K562 (cell line): ENCODE data around the gene ZNF195. TPM values are rescaled to one million over a fixed set of nuclear protein-coding genes. Genes with fewer than 3 reads are reported as not detected.

Experiments used
- ATAC-seq: fragments of 200-7000 bp; cut with Tn5 transposase; 3 replicates; pipeline ENCODE4 v1.9.1; 2020; ENCODE audit warnings: moderate library complexity
- BruUV-seq: library from RNA; stranded (reverse); fragments of 400-500 nt; replicated peaks from 2 replicates; lab custom pipeline; 2021; lab: Mats Ljungman, UMichigan
- CTCF ChIA-PET: fragments of 300-600 bp; formaldehyde crosslinking; extraction: SDS; loops from one replicate; lab custom pipeline; 2021; ENCODE audit warnings: low intra/inter-chr PET ratio; lab: Yijun Ruan, JAX
- POLR2A ChIA-PET: fragments of 300-600, 350-650 bp; sonication (Branson Sonifier 250); formaldehyde crosslinking; extraction: SDS; loops from one replicate; lab custom pipeline; 2021; ENCODE audit warnings: antibody characterized with exemption, inconsistent platforms; lab: Yijun Ruan, JAX
- DNase-seq, 4 experiments: peaks; one replicate each; pipeline versions ENCODE4 v3.0.0 to v3.0.0-alpha.2; 2011 to 2018; ENCODE audit warnings: low spot score in 3 of 4, mixed read lengths in 3 of 4; ENCODE audit errors: extremely low read depth in 1 of 4
- FAIRE-seq: peaks from 2 replicates; lab custom pipeline; 2011; peaks lifted over from hg19 to GRCh38; lab: Jason Lieb, UNC
- H2AFZ ChIP-seq: 2 replicates; pipeline ENCODE4 v1.6.0; 2011; ENCODE audit warnings: low read depth, low read length, control low read depth, inconsistent platforms
- H3K27ac ChIP-seq: fragments of 200-600 bp; 3 replicates; pipeline ENCODE4 v1.8.0; 2011; ENCODE audit warnings: low read depth, mild to moderate bottlenecking, control low read depth, inconsistent platforms, low read length, moderate library complexity, mixed read lengths; ENCODE audit errors: extremely low read depth
- H3K27me3 ChIP-seq, 2 experiments: fragments of 300-600 bp in 1 of 2; 2 replicates in 1 of 2; 3 replicates in 1 of 2; pipeline versions ENCODE4 v1.6.0 to v1.8.0; 2011; ENCODE audit warnings: inconsistent platforms in 2 of 2, low read length in 2 of 2, mild to moderate bottlenecking in 1 of 2, mixed read lengths in 1 of 2, moderate library complexity in 1 of 2; ENCODE audit not compliant: control insufficient read depth in 2 of 2, insufficient read depth in 2 of 2
- H3K36me3 ChIP-seq: fragments of 300-600 bp; 3 replicates; pipeline ENCODE4 v1.8.0; 2011; ENCODE audit warnings: mild to moderate bottlenecking, low read length, inconsistent platforms; ENCODE audit not compliant: control insufficient read depth, insufficient read depth
- H3K4me1 ChIP-seq, 2 experiments: fragments of 200-600 bp in 1 of 2; replicated peaks in 1 of 2; 2 replicates in 1 of 2; 3 replicates in 1 of 2; pipeline versions ENCODE4 v1.5.1 to v1.8.0; 2011; ENCODE audit warnings: inconsistent platforms in 2 of 2, low read length in 2 of 2, mild to moderate bottlenecking in 1 of 2, mixed read lengths in 1 of 2, moderate library complexity in 1 of 2; ENCODE audit not compliant: control insufficient read depth in 2 of 2, insufficient read depth in 2 of 2
- H3K4me2 ChIP-seq: 2 replicates; pipeline ENCODE4 v1.6.1; 2011; ENCODE audit warnings: low read length, control low read depth, inconsistent platforms, mixed read lengths; ENCODE audit not compliant: insufficient read depth
- H3K4me3 ChIP-seq: fragments of 200-600 bp; sonication (generic), shearing (Covaris generic); 2 replicates; pipeline ENCODE4 v1.5.1; 2016; ENCODE audit warnings: control low read depth, inconsistent platforms
- H3K79me2 ChIP-seq: fragments of 200-600 bp; 3 replicates; pipeline ENCODE4 v1.8.0; 2011; ENCODE audit warnings: low read length, inconsistent platforms; ENCODE audit not compliant: control insufficient read depth, insufficient read depth
- H3K9ac ChIP-seq, 2 experiments: 2 replicates each; pipeline versions ENCODE4 v1.6.0 to v1.6.1; 2011; ENCODE audit warnings: low read depth in 2 of 2, low read length in 2 of 2, control low read depth in 1 of 2, inconsistent platforms in 1 of 2, mild to moderate bottlenecking in 1 of 2, mixed read lengths in 1 of 2; ENCODE audit not compliant: insufficient read depth in 1 of 2
- H3K9me1 ChIP-seq: one replicate; pipeline ENCODE4 v1.6.0; 2011; ENCODE audit warnings: inconsistent platforms, mild to moderate bottlenecking, low read length, moderate library complexity; ENCODE audit not compliant: control insufficient read depth, insufficient read depth
- H3K9me3 ChIP-seq: replicated peaks from 2 replicates; pipeline ENCODE4 v1.5.1; 2011; ENCODE audit warnings: low read depth, low read length, inconsistent platforms; ENCODE audit not compliant: control insufficient read depth, insufficient read depth
- H4K20me1 ChIP-seq: replicated peaks from 2 replicates; pipeline ENCODE4 v1.6.1; 2011; ENCODE audit warnings: low read length, inconsistent platforms, mixed read lengths; ENCODE audit not compliant: control insufficient read depth, insufficient read depth
- ARID1B ChIP-seq: fragments of 450-650 bp; IDR thresholded peaks from 2 replicates; pipeline ENCODE4 v1.6.1; 2016; ENCODE audit warnings: antibody characterized with exemption, mild to moderate bottlenecking, inconsistent platforms
- CBFA2T2 ChIP-seq: fragments of 450-650 bp; conservative IDR thresholded peaks from 2 replicates; pipeline ENCODE4 v1.6.1; 2017; ENCODE audit warnings: mild to moderate bottlenecking
- FOXJ2 ChIP-seq: fragments of 200-800 bp; sonication (Bioruptor generic); IDR thresholded peaks from 2 replicates; pipeline ENCODE4 v1.6.1; 2016; ENCODE audit warnings: missing genetic modification characterization, missing compliant biosample characterization
- SMARCA5 ChIP-seq: fragments of 450-650 bp; IDR thresholded peaks from 2 replicates; pipeline ENCODE4 v1.6.1; 2016
- SREBF1 ChIP-seq: fragments of 150-350 bp; IDR thresholded peaks from 2 replicates; pipeline ENCODE4 v1.6.1; 2014; ENCODE audit warnings: antibody characterized with exemption, low read depth, low read length, borderline replicate concordance
- TCF7L2 ChIP-seq: fragments of 150-350 bp; IDR thresholded peaks from 2 replicates; pipeline ENCODE4 v1.6.1; 2016; ENCODE audit warnings: low read depth, mild to moderate bottlenecking, low read length, moderate library complexity
- ZNF124 ChIP-seq: sonication (generic); formaldehyde crosslinking; IDR thresholded peaks from 2 replicates; pipeline ENCODE4 v1.8.1; 2022; ENCODE audit warnings: missing genetic modification reagents
- ZNF24 ChIP-seq: fragments of 450-650 bp; IDR thresholded peaks from 2 replicates; pipeline ENCODE4 v1.6.1; 2016
- WGBS: fragments of 100-300 bp; shearing (Covaris generic); methylation state at CpG from one replicate; pipeline ENCODE4 v1.1.6; 2016; ENCODE audit warnings: low coverage, mixed read lengths; ENCODE audit not compliant: insufficient coverage; ENCODE audit errors: missing lambda C conversion rate; 5-methylcytosine and 5-hydroxymethylcytosine counted together
- in situ Hi-C: fragments of 300-500 bp; cut with MboI; formaldehyde crosslinking; loops from 4 replicates; pipeline ENCODE4 v1.15.0; 2018; ENCODE audit warnings: inconsistent platforms, mixed read lengths
- intact Hi-C: fragments of 100-400 bp; cut with micrococcal nuclease; formaldehyde crosslinking; loops from 2 replicates; pipeline ENCODE4 v1.14.2; 2022
- polyA plus RNA-seq, 8 experiments: library from polyadenylated mRNA; depleted of rRNA in 4 of 8; stranded (reverse) in 5 of 8; unstranded in 3 of 8; fragments of >200 nt; fragmentation: Nextera tagmentation in 2 of 8; fragmentation: Illumina TruSeq in 1 of 8; extraction: Ambion mirVana in 2 of 8; extraction: Trizol in 1 of 8; gene quantifications; 2 replicates each; pipeline versions ENCODE4 v1.2.1 to v1.2.3, GENCODE V29; 2011 to 2014; ENCODE audit warnings: inconsistent platforms in 1 of 8, missing spikeins in 1 of 8
- total RNA-seq, 7 experiments: library from RNA; depleted of rRNA in 6 of 7; stranded (reverse); fragments of >200 nt in 6 of 7; fragmentation: Illumina TruSeq in 2 of 7; extraction: Trizol in 2 of 7; gene quantifications; 2 replicates each; pipeline versions ENCODE4 v1.2.1 to v1.2.3, GENCODE V29; 2011 to 2021; ENCODE audit warnings: low replicate concordance in 1 of 7
- TF ChIP-seq, protein P1 (sequence below): conservative IDR thresholded peaks from 2 replicates; pipeline ENCODE4 v1.6.1; 2011; ENCODE audit warnings: low read depth, mild to moderate bottlenecking, low read length; ENCODE audit not compliant: control insufficient read depth
- TF ChIP-seq, protein P2 (sequence below), 2 experiments: fragments of 150-350 bp in 1 of 2; IDR thresholded peaks; 2 replicates each; pipeline ENCODE4 v1.6.1; 2012 to 2016; ENCODE audit warnings: low read depth in 2 of 2, low read length in 2 of 2, mild to moderate bottlenecking in 1 of 2, moderate library complexity in 1 of 2
- TF ChIP-seq, protein P3 (sequence below): sonication (generic); formaldehyde crosslinking; IDR thresholded peaks from 2 replicates; pipeline ENCODE4 v1.8.1; 2023; ENCODE audit warnings: mild to moderate bottlenecking, missing genetic modification reagents

ZNF195 gene
- total and polyA plus RNA-seq, 9 of the 15 experiments (the other 6 are each of a cell fraction or from before 2014, with no cell fraction given): 42.1 to 75.5 (median 60.4) TPM

- ATAC-seq (no peak), FAIRE-seq (no peak), DNase-seq (no peak)
- Histone ChIP-seq H3K4me3 (no peak overlapping the region), H3K79me2 (peaks cover 80% of the 10 kb centered on the region), H3K36me3 (peaks cover 75% of the 10 kb centered on the region), H3K9me3 (peaks cover 15% of the 10 kb centered on the region), H3K9ac (no peak overlapping the region), H3K4me1 (peaks cover 6 to 15% of the 10 kb centered on the region in 2 experiments; a peak in 4 of 5 replicates), H3K27me3 (no peaks in the 10 kb centered on the region), H2AFZ (no peak overlapping the region), H3K4me2 (no peak overlapping the region), H4K20me1 (no peaks in the 10 kb centered on the region), H3K9me1 (no peaks in the 10 kb centered on the region), H3K27ac (no peak overlapping the region)
- intact Hi-C loops (no loop called here), in situ Hi-C loops (no loop called here)
- POLR2A ChIA-PET: interaction anchor here (0.5 kb wide), 1 partner anchor 449 kb away, joined by 4 read pairs; no protein-coding TSS in a partner anchor
- CTCF ChIA-PET: no interaction called here
- 92% methylated on average over 4 of the region's 4 CpGs for WGBS
- TF ChIP-seq, protein P1, sequence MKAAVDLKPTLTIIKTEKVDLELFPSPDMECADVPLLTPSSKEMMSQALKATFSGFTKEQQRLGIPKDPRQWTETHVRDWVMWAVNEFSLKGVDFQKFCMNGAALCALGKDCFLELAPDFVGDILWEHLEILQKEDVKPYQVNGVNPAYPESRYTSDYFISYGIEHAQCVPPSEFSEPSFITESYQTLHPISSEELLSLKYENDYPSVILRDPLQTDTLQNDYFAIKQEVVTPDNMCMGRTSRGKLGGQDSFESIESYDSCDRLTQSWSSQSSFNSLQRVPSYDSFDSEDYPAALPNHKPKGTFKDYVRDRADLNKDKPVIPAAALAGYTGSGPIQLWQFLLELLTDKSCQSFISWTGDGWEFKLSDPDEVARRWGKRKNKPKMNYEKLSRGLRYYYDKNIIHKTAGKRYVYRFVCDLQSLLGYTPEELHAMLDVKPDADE: no peak
- no peak for TF ChIP-seq SMARCA5
- TF ChIP-seq, protein P2, sequence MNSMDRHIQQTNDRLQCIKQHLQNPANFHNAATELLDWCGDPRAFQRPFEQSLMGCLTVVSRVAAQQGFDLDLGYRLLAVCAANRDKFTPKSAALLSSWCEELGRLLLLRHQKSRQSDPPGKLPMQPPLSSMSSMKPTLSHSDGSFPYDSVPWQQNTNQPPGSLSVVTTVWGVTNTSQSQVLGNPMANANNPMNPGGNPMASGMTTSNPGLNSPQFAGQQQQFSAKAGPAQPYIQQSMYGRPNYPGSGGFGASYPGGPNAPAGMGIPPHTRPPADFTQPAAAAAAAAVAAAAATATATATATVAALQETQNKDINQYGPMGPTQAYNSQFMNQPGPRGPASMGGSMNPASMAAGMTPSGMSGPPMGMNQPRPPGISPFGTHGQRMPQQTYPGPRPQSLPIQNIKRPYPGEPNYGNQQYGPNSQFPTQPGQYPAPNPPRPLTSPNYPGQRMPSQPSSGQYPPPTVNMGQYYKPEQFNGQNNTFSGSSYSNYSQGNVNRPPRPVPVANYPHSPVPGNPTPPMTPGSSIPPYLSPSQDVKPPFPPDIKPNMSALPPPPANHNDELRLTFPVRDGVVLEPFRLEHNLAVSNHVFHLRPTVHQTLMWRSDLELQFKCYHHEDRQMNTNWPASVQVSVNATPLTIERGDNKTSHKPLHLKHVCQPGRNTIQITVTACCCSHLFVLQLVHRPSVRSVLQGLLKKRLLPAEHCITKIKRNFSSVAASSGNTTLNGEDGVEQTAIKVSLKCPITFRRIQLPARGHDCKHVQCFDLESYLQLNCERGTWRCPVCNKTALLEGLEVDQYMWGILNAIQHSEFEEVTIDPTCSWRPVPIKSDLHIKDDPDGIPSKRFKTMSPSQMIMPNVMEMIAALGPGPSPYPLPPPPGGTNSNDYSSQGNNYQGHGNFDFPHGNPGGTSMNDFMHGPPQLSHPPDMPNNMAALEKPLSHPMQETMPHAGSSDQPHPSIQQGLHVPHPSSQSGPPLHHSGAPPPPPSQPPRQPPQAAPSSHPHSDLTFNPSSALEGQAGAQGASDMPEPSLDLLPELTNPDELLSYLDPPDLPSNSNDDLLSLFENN (IDR thresholded peaks at IDR 0.05; ENCODE audit: low read depth in 2 of 2, low read length in 2 of 2): no peak
- TF ChIP-seq, protein P3, sequence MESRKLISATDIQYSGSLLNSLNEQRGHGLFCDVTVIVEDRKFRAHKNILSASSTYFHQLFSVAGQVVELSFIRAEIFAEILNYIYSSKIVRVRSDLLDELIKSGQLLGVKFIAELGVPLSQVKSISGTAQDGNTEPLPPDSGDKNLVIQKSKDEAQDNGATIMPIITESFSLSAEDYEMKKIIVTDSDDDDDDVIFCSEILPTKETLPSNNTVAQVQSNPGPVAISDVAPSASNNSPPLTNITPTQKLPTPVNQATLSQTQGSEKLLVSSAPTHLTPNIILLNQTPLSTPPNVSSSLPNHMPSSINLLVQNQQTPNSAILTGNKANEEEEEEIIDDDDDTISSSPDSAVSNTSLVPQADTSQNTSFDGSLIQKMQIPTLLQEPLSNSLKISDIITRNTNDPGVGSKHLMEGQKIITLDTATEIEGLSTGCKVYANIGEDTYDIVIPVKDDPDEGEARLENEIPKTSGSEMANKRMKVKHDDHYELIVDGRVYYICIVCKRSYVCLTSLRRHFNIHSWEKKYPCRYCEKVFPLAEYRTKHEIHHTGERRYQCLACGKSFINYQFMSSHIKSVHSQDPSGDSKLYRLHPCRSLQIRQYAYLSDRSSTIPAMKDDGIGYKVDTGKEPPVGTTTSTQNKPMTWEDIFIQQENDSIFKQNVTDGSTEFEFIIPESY (CRISPR knock-in tag): no peak
- TF ChIP-seq ARID1B: no peak
- no peak for TF ChIP-seq ZNF124 (CRISPR knock-in tag)
- no peak for TF ChIP-seq SREBF1
- TF ChIP-seq FOXJ2 (tag): no peak
- TF ChIP-seq CBFA2T2: no peak
- no peak for TF ChIP-seq ZNF24
- no peak for TF ChIP-seq TCF7L2
- BruUV-seq: no TSS peak
Observed at GRCh38 chr11:3375552-3375951, 3.4 kb downstream of the ZNF195 start.
